ENCODE data around the gene TRIO.

Gene TRIO

GRCh38 chr5:14297697-14298096, 154.6 kb downstream of the TRIO start:
- DNase-seq (ENCODE audit: low read depth): no peak

- DNase-seq (ENCODE audit: low read depth): no peak
These were observed 155.1 kb downstream of the TRIO start for GRCh38 chr5:14298126-14298847.

GRCh38 chr5:14299666-14300065, 156.5 kb downstream of the TRIO start:
- DNase-seq (ENCODE audit: low read depth): no peak

GRCh38 chr5:14301186-14301585, 158.0 kb downstream of the TRIO start:
- DNase-seq (ENCODE audit: low read depth): no peak

GRCh38 chr5:14302330-14302729, 159.2 kb downstream of the TRIO start:
- DNase-seq (ENCODE audit: low read depth): no peak

- no peak for DNase-seq (ENCODE audit: low read depth)
These were observed 161.9 kb downstream of the TRIO start for GRCh38 chr5:14305045-14305444.

GRCh38 chr5:14306329-14306815, 163.2 kb downstream of the TRIO start:
- no peak for DNase-seq (ENCODE audit: low read depth)

- no peak for DNase-seq (ENCODE audit: low read depth)
These were observed 165.4 kb downstream of the TRIO start for GRCh38 chr5:14308384-14309154.

GRCh38 chr5:14309199-14309598, 166.1 kb downstream of the TRIO start:
- no peak for DNase-seq (ENCODE audit: low read depth)

GRCh38 chr5:14309878-14310531, 166.9 kb downstream of the TRIO start:
- DNase-seq (ENCODE audit: low read depth): no peak

- DNase-seq (ENCODE audit: low read depth): no peak
These were observed 167.8 kb downstream of the TRIO start for GRCh38 chr5:14310901-14311300.

- no peak for DNase-seq (ENCODE audit: low read depth)
These were observed 171.0 kb downstream of the TRIO start for GRCh38 chr5:14313986-14314690.

- no peak for DNase-seq (ENCODE audit: low read depth)
These were observed 173.3 kb downstream of the TRIO start for GRCh38 chr5:14316471-14316870.

- DNase-seq (ENCODE audit: low read depth): no peak
These were observed 176.0 kb downstream of the TRIO start for GRCh38 chr5:14319102-14319501.

- DNase-seq (ENCODE audit: low read depth): no peak
These were observed 178.8 kb downstream of the TRIO start for GRCh38 chr5:14321936-14322335.

GRCh38 chr5:14322437-14323187, 179.5 kb downstream of the TRIO start:
- DNase-seq (ENCODE audit: low read depth): no peak

- no peak for DNase-seq (ENCODE audit: low read depth)
These were observed 180.3 kb downstream of the TRIO start for GRCh38 chr5:14323466-14323865.

GRCh38 chr5:14325369-14325768, 182.2 kb downstream of the TRIO start:
- no peak for DNase-seq (ENCODE audit: low read depth)

GRCh38 chr5:14326035-14326903, 183.1 kb downstream of the TRIO start:
- no peak for DNase-seq (ENCODE audit: low read depth)

- no peak for DNase-seq (ENCODE audit: low read depth)
These were observed 184.5 kb downstream of the TRIO start for GRCh38 chr5:14327624-14328023.

GRCh38 chr5:14328144-14328543, 185.0 kb downstream of the TRIO start:
- DNase-seq (ENCODE audit: low read depth): no peak

All from stimulated activated CD8-positive, alpha-beta memory T cell treated with anti-CD3 and anti-CD28 coated beads, Interleukin-4, amount 100 ng/mL, for 24 hours (primary cell).